Body of pancreas (tissue), 4 donors: Measurements from ENCODE around the gene JAML. TPM values are rescaled to one million over a fixed set of nuclear protein-coding genes. Genes with fewer than 3 reads are reported as not detected.

Experiments used
- ATAC-seq: fragments of 150-250 bp; one replicate; pipeline ENCODE4 v1.9.1; 2016
- DNase-seq, 4 donors: peaks; one replicate each; pipeline ENCODE4 v3.0.0-alpha.2; 2019
- H3K27ac ChIP-seq, 4 donors: fragments of 200-600 bp; sonication (generic); 1 replicate in 3 of 4; 2 replicates in 1 of 4; pipeline versions ENCODE4 v1.5.1 to v1.6.1; 2016 to 2019; ENCODE audit warnings: mild to moderate bottlenecking in 1 of 4, mixed read lengths in 1 of 4, moderate library complexity in 1 of 4
- H3K27me3 ChIP-seq, 2 donors: fragments of 200-600 bp; sonication (generic); one replicate each; pipeline ENCODE4 v1.6.0; 2016; ENCODE audit warnings: mild to moderate bottlenecking in 1 of 2
- H3K36me3 ChIP-seq, 2 donors: fragments of 200-600 bp; sonication (generic); replicated peaks in 1 of 2; 2 replicates each; pipeline ENCODE4 v1.5.1; 2016; ENCODE audit warnings: low read depth in 2 of 2; ENCODE audit not compliant: insufficient read depth in 1 of 2
- H3K4me1 ChIP-seq: fragments of 200-600 bp; sonication (generic); one replicate; pipeline ENCODE4 v1.6.0; 2016
- H3K4me3 ChIP-seq, 2 donors: fragments of 200-600 bp; sonication (generic); 1 replicate in 1 of 2; 2 replicates in 1 of 2; pipeline ENCODE4 v1.5.1; 2016 to 2019
- H3K9me3 ChIP-seq, 3 donors: fragments of 200-600 bp; sonication (generic); 1 replicate in 2 of 3; 2 replicates in 1 of 3; pipeline ENCODE4 v1.5.1; 2016
- POLR2A ChIP-seq, 3 donors: fragments of 450-650 bp; IDR thresholded peaks; one replicate each; pipeline ENCODE4 v1.6.1; 2016; ENCODE audit warnings: antibody characterized with exemption in 3 of 3, mild to moderate bottlenecking in 2 of 3
- WGBS, 2 donors: methylation state at CpG; one replicate each; pipeline ENCODE4 v1.1.5; 2017; 5-methylcytosine and 5-hydroxymethylcytosine counted together
- intact Hi-C: fragments of 100-400 bp; cut with DNase I; formaldehyde crosslinking; loops from one replicate; pipeline ENCODE4 v1.15.1; 2023
- total RNA-seq, 2 donors: library from RNA; depleted of rRNA; stranded (reverse); fragments of >200 nt; gene quantifications; one replicate each; pipeline ENCODE4 v1.1.0, GENCODE V29; 2016
- TF ChIP-seq, protein P1 (sequence below), 7 experiments: fragments of 450-650 bp in 4 of 7; fragments of 200-600 bp in 3 of 7; sonication (generic) in 3 of 7; IDR thresholded peaks; one replicate each; pipeline ENCODE4 v1.5.1; 2016 to 2019; ENCODE audit warnings: antibody characterized with exemption in 7 of 7

JAML gene
- total RNA-seq, 2 donors from 2014 or later, result 0.99 to 4.9 TPM

- 98 to 100% methylated on average over 1 of the region's 1 CpG for WGBS, 2 donors
- ATAC-seq, result no peak
These were observed 34.3 kb upstream of the JAML start for GRCh38 chr11:118259138-118259537.

DNA sequence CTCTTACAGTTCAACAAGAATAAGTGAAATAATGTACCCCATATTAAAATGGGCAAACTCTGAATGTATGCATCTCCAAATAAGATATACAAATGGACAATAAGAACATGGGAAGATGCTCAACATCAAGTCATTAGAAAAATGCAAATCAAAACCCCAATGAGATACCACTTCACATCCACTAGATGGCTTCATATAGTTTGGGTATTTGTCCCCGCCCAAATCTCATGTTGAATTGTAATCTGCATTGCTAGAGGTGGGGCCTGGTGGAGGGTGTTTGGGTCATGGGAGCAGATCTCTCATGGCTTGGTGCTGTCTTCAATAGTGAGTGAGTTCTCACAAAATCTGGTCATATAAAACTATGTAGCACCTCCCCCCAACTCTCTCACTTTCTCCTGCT is 33.6 kb upstream of the JAML start:
- no peak for TF ChIP-seq POLR2A (IDR thresholded peaks at IDR 0.05)
- TF ChIP-seq, protein P1, sequence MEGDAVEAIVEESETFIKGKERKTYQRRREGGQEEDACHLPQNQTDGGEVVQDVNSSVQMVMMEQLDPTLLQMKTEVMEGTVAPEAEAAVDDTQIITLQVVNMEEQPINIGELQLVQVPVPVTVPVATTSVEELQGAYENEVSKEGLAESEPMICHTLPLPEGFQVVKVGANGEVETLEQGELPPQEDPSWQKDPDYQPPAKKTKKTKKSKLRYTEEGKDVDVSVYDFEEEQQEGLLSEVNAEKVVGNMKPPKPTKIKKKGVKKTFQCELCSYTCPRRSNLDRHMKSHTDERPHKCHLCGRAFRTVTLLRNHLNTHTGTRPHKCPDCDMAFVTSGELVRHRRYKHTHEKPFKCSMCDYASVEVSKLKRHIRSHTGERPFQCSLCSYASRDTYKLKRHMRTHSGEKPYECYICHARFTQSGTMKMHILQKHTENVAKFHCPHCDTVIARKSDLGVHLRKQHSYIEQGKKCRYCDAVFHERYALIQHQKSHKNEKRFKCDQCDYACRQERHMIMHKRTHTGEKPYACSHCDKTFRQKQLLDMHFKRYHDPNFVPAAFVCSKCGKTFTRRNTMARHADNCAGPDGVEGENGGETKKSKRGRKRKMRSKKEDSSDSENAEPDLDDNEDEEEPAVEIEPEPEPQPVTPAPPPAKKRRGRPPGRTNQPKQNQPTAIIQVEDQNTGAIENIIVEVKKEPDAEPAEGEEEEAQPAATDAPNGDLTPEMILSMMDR (IDR thresholded peaks at IDR 0.05), result peak in 1 of 7 experiments; percentile 5
- Histone ChIP-seq H3K4me3 (no peak overlapping the region), H3K4me1 (peaks cover 14% of the 10 kb centered on the region), H3K27me3 (no peaks in the 10 kb centered on the region), H3K36me3 (peaks cover 0 to 4% of the 10 kb centered on the region in 2 donors), H3K9me3 (no peaks in the 10 kb centered on the region), H3K27ac (no peak overlapping the region)
- 0% methylated on average over 1 of the region's 1 CpG for WGBS, 2 donors
- ATAC-seq (no peak), DNase-seq (no peak)
- intact Hi-C loops, result no loop called here

More at GRCh38 chr11:118259138-118259537, 34.3 kb upstream of the JAML start:
- Histone ChIP-seq H3K36me3 (peaks cover 0 to 4% of the 10 kb centered on the region in 2 donors), H3K9me3 (no peaks in the 10 kb centered on the region), H3K27ac (no peak overlapping the region), H3K27me3 (no peaks in the 10 kb centered on the region), H3K4me1 (peaks cover 14% of the 10 kb centered on the region), H3K4me3 (no peak overlapping the region)
- no peak for TF ChIP-seq POLR2A (IDR thresholded peaks at IDR 0.05)
- TF ChIP-seq, protein P1 (IDR thresholded peaks at IDR 0.05), result no peak
- intact Hi-C loops, result no loop called here
- no peak for DNase-seq

GRCh38 chr11:118252688-118253087 is 27.9 kb upstream of the JAML start:
- DNase-seq (no peak), ATAC-seq (no peak)
- intact Hi-C loops, result no loop called here
- Histone ChIP-seq H3K36me3 (peaks cover 0 to 2% of the 10 kb centered on the region in 2 donors), H3K27me3 (no peaks in the 10 kb centered on the region), H3K9me3 (no peaks in the 10 kb centered on the region), H3K4me3 (peak overlapping the region in 1 of 2 donors; percentile 79), H3K27ac (peak overlapping the region; percentile 92 to 98 (median 95)), H3K4me1 (peaks cover 14% of the 10 kb centered on the region)
- 16 to 22% methylated on average over 3 of the region's 3 CpGs for WGBS, 2 donors
- TF ChIP-seq, protein P1 (IDR thresholded peaks at IDR 0.05), result no peak

GRCh38 chr11:118251858-118252652 is 27.2 kb upstream of the JAML start, which contains the start of gene MPZL3:
Gene MPZL3, minus strand, starts transcription at chr11:118252365. Its CDS starts 71 bp downstream, at chr11:118252294.
- H3K4me3 ChIP-seq, result peak within 1 kb of the TSS; percentile 79
- no peaks in the 10 kb centered on the region for H3K27me3 ChIP-seq
- WGBS, 2 donors, result 1% methylated on average over 22 to 33 of the region's 33 CpGs
- ATAC-seq (peak; percentile 95), DNase-seq (peak; percentile 94 to 97 (median 96))
- H3K27ac ChIP-seq, result peak within 1 kb of the TSS; percentile 92 to 98 (median 95)
- TF ChIP-seq, protein P1 (IDR thresholded peaks at IDR 0.05), result peak in 1 of 7 experiments; percentile 4
- TF ChIP-seq POLR2A (IDR thresholded peaks at IDR 0.05), result peak; percentile 15 to 85 (median 72)
- intact Hi-C loops, result no loop called here
- H3K36me3 ChIP-seq, result peaks cover 0 to 2% of the 10 kb centered on the region in 2 donors
- H3K4me1 ChIP-seq, result peaks cover 19% of the 10 kb centered on the region
- H3K9me3 ChIP-seq, result no peaks in the 10 kb centered on the region
